ENCODE data around the gene SPANXN5.
"Not testable (repeated sequence)": the region's sequence is repeated elsewhere in the genome, so short reads cannot be mapped to it uniquely, and the experiment has no call there.

- not testable (repeated sequence) for TF ChIP-seq CTCF (IDR thresholded peaks at IDR 0.05); JUN (CRISPR knock-in tag; IDR thresholded peaks at IDR 0.05); ESRRA (CRISPR knock-in tag; IDR thresholded peaks at IDR 0.05; ENCODE audit: borderline replicate concordance); ZNF281 (CRISPR knock-in tag; IDR thresholded peaks at IDR 0.05); ZNF423 (CRISPR knock-in tag; IDR thresholded peaks at IDR 0.05); USF1 (CRISPR knock-in tag; IDR thresholded peaks at IDR 0.05); FOXK1 (CRISPR knock-in tag; IDR thresholded peaks at IDR 0.05); ETV6 (CRISPR knock-in tag; IDR thresholded peaks at IDR 0.05); CREB1 (CRISPR knock-in tag; IDR thresholded peaks at IDR 0.05); GABPB1 (CRISPR knock-in tag; IDR thresholded peaks at IDR 0.05); ZBTB43 (CRISPR knock-in tag; IDR thresholded peaks at IDR 0.05)
Measured at GRCh38 chrX:52797327-52797726, at the start of gene SPANXN5.
